ENCODE results near the gene MBD3L4. TPM values are rescaled to one million over a fixed set of nuclear protein-coding genes. Genes with fewer than 3 reads are reported as not detected.

The MBD3L4 gene
- total and polyA plus RNA-seq, 2 of the 13 experiments (the other 11 are each of a cell fraction or from before 2014, with no cell fraction given): not detected

GRCh38 chr19:7069042-7069903, 29.3 kb upstream of the MBD3L4 start, which contains the start of gene ZNF557 (continued):
- TF ChIP-seq SRY (CRISPR knock-in tag; IDR thresholded peaks at IDR 0.05) (peak; percentile 72; the same call in 1 of the 2 replicates), PHF8 (CRISPR knock-in tag; IDR thresholded peaks at IDR 0.05) (peak; percentile 91), ZNF576 (CRISPR knock-in tag; IDR thresholded peaks at IDR 0.05) (0 out of 2 replicates have a peak, but pooled peaks have one; percentile 56), ZNF883 (CRISPR knock-in tag; IDR thresholded peaks at IDR 0.05; ENCODE audit: not compliant biosample characterization) (peak; percentile 44), ZSCAN12 (CRISPR knock-in tag; IDR thresholded peaks at IDR 0.05) (no peak), ZBTB4 (CRISPR knock-in tag; IDR thresholded peaks at IDR 0.05; ENCODE audit: borderline replicate concordance) (no peak), ZNF687 (CRISPR knock-in tag; IDR thresholded peaks at IDR 0.05) (peak; percentile 84), KDM5A (IDR thresholded peaks at IDR 0.05; ENCODE audit: borderline replicate concordance, low read length) (peak; percentile 86), SMARCE1 (IDR thresholded peaks at IDR 0.05; ENCODE audit: borderline replicate concordance) (no peak), HOXD1 (CRISPR knock-in tag; IDR thresholded peaks at IDR 0.05) (peak; percentile 35; the same call in 1 of the 2 replicates), ZGPAT (CRISPR knock-in tag; IDR thresholded peaks at IDR 0.05) (peak; percentile 74), ZNF264 (CRISPR knock-in tag; IDR thresholded peaks at IDR 0.05) (0 out of 2 replicates have a peak, but pooled peaks have one; percentile 27), HDAC1 (CRISPR knock-in tag; IDR thresholded peaks at IDR 0.05) (peak; percentile 89), ZMYM4 (CRISPR knock-in tag; IDR thresholded peaks at IDR 0.05) (peak; percentile 43; the same call in 1 of the 2 replicates), HOXA3 (CRISPR knock-in tag; IDR thresholded peaks at IDR 0.05) (0 out of 2 replicates have a peak, but pooled peaks have one; percentile 46), REL (CRISPR knock-in tag; conservative IDR thresholded peaks at IDR 0.05) (no peak), MED1 (CRISPR knock-in tag; IDR thresholded peaks at IDR 0.05) (peak; percentile 55), ZNF263 (CRISPR knock-in tag; IDR thresholded peaks at IDR 0.05) (no peak), NR0B2 (CRISPR knock-in tag; IDR thresholded peaks at IDR 0.05) (peak; percentile 77; the same call in 1 of the 2 replicates), ELF1 (CRISPR knock-in tag; IDR thresholded peaks at IDR 0.05) (peak; percentile 96)
